GM21717 (cell line): ENCODE measurements around the gene SPATA31D3.
"Not testable (repeated sequence)": the region's sequence is repeated elsewhere in the genome, so short reads cannot be mapped to it uniquely, and the experiment has no call there.

Experiments
- ATAC-seq: cut with Tn5 transposase; IDR thresholded peaks from one replicate; pipeline ENCODE4 v1.9.1; 2021; ENCODE audit warnings: mild to moderate bottlenecking, moderate library complexity; ENCODE audit not compliant: unreplicated experiment

SPATA31D3 gene

GRCh38 chr9:81976351-81976750 is 33.1 kb downstream of the SPATA31D3 start:
- no peak for ATAC-seq

DNA sequence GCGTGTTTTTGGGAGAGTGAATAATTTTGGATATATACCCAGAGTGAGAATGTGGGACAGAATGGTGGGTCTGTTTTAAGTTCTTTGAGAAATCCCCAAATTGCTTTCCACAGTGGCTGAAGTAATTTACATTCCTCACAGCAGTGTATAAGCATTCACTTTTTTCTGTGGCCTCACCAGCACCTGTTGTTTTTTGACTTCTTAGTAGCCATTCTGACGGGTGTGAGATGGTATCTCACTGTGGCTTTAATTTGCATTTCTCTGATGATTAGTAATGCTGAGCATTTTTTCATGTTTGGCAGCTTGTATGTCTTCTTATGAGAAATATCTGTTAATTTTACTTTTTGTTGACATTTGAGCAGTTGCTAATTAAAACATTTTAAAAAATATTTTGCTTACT is 35.9 kb downstream of the SPATA31D3 start:
- ATAC-seq, result no peak

DNA sequence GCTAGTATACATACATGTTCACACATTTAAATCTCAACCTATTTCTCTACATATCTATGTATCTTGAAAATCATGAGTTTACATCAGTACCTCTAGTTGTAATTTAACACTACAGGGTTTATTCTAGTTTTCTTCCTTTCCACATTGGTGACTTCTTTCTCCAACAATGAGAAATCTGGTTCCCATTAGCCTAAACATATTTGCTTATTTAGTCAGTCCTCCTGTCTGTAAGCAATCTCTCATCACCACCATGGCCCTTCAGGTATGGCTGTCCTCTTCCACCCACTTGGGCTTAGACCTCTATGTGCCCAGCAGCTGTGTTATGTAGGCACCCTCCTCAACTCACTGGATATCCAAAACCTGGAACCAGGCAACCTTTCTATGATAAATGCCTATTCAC is 37.3 kb downstream of the SPATA31D3 start:
- ATAC-seq, result no peak

DNA sequence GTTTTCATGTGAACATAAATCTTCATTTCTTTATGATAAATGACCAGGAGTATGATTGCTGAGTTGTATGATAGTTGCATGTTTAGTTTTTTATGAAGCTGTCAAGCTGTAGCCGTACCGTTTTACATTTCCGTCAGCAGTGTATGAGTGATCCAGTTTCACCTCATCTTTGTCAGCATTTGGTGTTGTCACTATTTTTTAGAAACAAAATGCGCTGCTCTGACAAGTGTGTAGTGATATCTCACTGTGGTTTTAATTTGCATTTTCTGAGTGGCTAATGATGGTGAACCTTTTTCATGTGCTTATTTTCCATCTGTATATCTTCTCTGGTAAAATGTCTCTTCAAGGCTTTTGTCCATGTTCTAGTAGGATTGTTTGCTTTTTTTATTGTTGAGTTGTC is 38.6 kb downstream of the SPATA31D3 start:
- no peak for ATAC-seq

- ATAC-seq, result no peak
These were observed 41.6 kb downstream of the SPATA31D3 start for GRCh38 chr9:81984928-81985327.

DNA sequence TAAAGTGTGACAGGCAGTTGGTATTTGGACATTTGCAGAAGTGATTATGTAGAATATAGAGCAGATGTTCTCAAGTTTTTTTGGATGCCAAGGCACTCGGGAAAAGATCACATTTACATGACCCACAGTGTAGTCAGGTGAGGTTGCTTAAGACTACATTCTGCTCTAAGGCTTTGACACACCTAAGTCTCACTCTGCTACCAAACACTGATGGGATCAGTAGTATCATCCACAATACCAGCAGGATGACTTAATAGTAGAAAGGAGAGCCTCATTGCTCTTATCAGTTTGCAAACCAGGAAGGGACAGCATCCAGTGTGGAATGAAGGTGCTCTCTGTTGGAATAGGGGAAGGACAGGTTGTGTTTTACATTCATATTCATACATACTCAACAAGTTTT is 42.8 kb downstream of the SPATA31D3 start:
- ATAC-seq, result no peak

GRCh38 chr9:81988472-81988871 is 45.2 kb downstream of the SPATA31D3 start, which contains the start of gene SPATA31D1:
Gene SPATA31D1, plus strand, starts transcription at chr9:81988772. Its CDS starts 47 bp downstream, at chr9:81988819.
- ATAC-seq, result not testable (repeated sequence)

- no peak for ATAC-seq
These were observed 46.4 kb downstream of the SPATA31D3 start for GRCh38 chr9:81989700-81990099.

DNA sequence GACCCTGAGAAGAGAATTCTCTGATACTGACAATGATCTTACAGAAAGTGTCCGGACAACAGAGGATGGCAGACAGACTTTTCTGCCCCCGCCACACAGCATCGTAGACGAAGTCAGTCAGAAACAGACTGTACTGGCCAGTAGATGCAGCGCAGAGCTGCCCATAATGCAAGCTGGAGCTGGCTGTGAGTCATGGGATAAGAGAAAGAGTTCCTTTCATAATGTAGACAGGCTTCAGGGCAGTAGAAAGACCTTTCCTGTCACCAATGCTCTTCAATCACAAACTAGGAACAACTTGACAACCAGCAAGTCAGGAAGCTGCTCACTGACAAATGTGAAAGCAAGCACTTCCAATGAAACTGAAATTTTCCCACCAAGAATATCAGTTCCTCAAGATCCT is 50.4 kb downstream of the SPATA31D3 start:
- ATAC-seq, result no peak
